Measurements from ENCODE around the gene TRA2A.
A peak's percentile ranks its signal among the peaks of the same experiment; 100 is the strongest.

DNA sequence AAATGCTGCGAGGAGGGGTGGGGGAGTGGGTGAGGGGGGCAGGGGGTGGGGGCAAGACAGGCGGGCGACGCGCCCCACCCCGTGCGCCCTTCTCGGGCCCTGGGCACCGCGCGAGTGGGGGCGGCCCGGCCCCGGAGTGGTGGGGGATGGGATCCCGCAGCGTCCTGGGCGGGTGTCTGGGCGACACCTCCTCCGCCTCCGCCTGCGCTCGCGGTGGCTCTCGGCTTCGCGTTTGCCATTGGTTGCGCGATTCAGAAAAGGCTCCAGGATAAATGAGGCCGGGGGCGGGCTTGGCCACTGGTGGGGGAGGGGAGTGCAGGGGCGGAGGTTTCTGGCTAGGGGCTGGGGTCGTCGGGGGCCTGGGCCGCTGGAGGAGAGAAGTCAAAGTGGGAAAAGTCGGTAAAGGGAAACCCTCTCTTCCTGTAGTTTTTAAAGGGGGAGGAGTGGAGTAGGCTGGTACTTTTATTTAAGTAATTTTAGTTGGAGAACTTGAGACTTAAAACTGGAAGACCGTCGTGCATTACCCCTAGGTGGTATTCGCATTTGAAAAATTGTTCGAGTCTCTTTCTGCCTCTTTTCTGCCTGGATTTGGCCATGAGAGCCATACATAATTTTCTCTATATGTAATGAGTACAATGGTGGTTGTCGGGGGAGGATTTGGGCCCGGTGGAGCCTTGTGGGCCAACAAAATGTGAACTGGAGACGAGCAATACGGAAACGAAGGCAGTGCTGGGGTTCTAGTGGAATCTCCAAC is 60.5 kb downstream of the TRA2A start:
- TF ChIP-seq RXRA (CRISPR knock-in tag; IDR thresholded peaks at IDR 0.05) (no peak), KDM5B (CRISPR knock-in tag; IDR thresholded peaks at IDR 0.05; ENCODE audit: borderline replicate concordance) (no peak), PCBP1 (IDR thresholded peaks at IDR 0.05; ENCODE audit: borderline replicate concordance, low read depth, low read length) (no peak), PHF20 (CRISPR knock-in tag; IDR thresholded peaks at IDR 0.05) (peak; percentile 27; the same call in 1 of the 2 replicates), POLR2A (IDR thresholded peaks at IDR 0.05; ENCODE audit: insufficient read depth in 1 of 2, low read depth in 2 of 2, low read length in 2 of 2) (no peak), CHD2 (IDR thresholded peaks at IDR 0.05; ENCODE audit: low read depth, low read length) (peak; percentile 79), SRY (CRISPR knock-in tag; IDR thresholded peaks at IDR 0.05) (no peak)
- TF ChIP-seq, protein P1, sequence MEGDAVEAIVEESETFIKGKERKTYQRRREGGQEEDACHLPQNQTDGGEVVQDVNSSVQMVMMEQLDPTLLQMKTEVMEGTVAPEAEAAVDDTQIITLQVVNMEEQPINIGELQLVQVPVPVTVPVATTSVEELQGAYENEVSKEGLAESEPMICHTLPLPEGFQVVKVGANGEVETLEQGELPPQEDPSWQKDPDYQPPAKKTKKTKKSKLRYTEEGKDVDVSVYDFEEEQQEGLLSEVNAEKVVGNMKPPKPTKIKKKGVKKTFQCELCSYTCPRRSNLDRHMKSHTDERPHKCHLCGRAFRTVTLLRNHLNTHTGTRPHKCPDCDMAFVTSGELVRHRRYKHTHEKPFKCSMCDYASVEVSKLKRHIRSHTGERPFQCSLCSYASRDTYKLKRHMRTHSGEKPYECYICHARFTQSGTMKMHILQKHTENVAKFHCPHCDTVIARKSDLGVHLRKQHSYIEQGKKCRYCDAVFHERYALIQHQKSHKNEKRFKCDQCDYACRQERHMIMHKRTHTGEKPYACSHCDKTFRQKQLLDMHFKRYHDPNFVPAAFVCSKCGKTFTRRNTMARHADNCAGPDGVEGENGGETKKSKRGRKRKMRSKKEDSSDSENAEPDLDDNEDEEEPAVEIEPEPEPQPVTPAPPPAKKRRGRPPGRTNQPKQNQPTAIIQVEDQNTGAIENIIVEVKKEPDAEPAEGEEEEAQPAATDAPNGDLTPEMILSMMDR (CRISPR knock-in tag; IDR thresholded peaks at IDR 0.05) = no peak
- TF ChIP-seq, protein P2, sequence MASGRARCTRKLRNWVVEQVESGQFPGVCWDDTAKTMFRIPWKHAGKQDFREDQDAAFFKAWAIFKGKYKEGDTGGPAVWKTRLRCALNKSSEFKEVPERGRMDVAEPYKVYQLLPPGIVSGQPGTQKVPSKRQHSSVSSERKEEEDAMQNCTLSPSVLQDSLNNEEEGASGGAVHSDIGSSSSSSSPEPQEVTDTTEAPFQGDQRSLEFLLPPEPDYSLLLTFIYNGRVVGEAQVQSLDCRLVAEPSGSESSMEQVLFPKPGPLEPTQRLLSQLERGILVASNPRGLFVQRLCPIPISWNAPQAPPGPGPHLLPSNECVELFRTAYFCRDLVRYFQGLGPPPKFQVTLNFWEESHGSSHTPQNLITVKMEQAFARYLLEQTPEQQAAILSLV (CRISPR knock-in tag; IDR thresholded peaks at IDR 0.05; ENCODE audit: borderline replicate concordance) = no peak

Measured in HepG2 (cell line).